ENCODE results near the gene POLR2H. TPM values are rescaled to one million over a fixed set of nuclear protein-coding genes. Genes with fewer than 3 reads are reported as not detected.

Gene POLR2H
- total RNA-seq, 1 experiment from 2014 or later: 101 TPM

DNA sequence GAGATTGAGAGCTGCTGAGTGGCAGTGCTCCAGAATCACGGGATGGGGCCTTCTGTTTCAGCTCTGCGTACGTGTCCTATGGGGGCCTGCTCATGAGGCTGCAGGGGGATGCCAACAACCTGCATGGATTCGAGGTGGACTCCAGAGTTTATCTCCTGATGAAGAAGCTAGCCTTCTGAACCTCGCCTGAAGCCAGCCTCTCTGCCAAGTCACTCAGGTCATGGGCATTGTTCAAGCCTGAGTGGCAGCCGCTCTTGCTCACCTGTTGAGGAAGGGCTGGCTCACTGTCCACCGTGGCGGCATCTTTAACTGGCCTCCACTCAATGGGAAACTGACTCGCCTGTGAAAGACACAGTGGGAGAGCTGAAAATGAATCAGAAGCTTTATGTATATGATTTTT, 6.6 kb downstream of the POLR2H start:
- DNase-seq (ENCODE audit: extremely low read depth, low read depth): no peak

DNA sequence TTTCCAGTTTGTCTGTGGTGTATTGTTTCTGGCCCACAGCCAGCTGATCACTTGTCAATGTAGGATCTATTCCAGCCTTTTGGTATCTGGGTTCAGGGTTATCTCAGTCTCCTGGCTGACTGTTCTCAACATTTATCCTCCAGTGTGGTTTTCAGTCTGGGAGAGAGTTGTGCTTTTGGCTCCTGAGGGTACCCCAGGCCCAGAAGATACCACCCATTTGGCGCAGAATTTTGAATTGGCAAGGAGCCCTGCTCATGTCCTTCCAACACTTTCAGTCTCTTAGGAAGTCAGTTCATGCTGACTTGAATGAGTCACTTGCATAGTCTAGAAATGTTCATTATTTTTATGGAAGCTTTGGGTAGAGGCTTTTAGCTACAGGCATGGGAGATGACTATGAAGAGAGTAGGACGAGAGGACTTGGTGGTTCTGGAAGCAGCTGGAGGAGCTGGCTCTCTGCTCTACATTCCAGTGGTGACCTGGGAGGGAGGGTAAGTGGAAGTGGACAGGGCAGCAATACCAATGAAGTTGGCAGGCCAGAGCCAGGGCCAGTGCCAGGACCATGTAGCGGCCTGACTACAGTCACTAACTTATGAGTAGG, 7.2 kb downstream of the POLR2H start:
- DNase-seq (ENCODE audit: extremely low read depth, low read depth): no peak

DNA sequence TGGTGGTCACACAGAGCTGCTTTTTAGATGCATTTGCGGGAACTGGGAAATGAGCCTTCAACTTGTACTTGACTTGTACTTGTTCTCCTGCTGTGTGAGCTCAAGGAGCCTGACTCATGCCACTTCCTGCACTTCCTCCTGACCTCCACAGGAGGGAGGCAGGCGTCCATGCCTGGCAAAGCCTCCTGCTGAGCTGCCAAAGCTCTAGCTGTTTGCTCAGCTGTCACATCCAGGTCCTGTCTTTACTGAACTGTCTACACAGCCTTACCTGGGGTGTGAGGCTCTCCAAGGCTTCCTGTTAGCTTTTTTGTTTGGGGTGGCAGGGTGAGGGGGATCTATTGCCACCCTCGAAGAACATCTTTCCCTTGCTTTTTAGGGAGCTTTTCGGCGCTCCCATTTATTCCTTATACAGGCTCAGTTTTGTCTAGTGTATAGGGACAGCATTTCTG, 10.1 kb downstream of the POLR2H start:
- DNase-seq (ENCODE audit: extremely low read depth, low read depth): peak; percentile 74

DNA sequence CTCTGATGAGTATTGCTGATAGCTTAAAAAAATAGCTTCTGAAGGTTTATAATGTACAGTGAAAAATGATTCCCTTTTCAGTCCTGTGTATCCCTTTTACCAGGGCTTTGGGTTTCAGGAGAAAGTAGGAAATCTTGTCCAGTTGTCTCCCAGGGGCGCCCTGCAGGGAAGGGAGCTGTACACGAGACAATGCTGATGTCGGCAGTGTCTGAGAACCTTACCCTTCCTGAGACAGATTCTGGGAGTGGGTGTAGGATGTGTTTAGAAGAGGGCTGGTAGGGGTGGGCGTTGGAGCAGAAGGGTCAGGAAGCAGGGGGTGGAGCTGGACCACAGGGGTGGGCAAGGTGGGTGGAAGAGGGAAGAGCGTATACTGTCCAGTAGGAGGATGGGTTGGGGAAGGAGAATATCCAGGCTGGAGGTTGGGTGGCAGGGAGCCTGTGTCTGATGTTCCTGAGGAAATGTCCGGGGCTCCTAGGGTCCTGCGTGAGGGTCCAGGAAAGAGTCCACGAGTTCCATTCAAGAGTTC, 10.8 kb downstream of the POLR2H start:
- no peak for DNase-seq (ENCODE audit: extremely low read depth, low read depth)

DNA sequence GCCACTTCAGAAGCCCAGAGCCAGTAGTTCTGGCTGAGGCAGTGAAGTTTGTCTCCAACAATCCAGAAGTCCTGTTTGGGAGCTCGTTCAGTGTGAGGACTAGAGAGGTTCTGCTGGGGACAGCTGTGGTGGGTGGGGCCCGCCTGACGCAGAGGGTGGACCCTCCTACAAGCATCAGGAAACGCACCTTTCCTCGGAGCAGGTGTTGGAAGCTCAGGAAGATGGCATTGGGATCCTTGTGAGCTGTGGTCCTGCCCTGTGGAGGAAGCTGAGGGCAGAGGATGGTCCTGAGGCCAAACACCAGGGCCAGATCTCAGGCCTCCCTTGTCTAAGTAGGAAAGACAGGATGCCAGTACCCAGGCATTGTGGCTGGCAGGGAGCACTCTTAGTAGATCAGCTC, 11.4 kb downstream of the POLR2H start:
- no peak for DNase-seq (ENCODE audit: extremely low read depth, low read depth)

DNA sequence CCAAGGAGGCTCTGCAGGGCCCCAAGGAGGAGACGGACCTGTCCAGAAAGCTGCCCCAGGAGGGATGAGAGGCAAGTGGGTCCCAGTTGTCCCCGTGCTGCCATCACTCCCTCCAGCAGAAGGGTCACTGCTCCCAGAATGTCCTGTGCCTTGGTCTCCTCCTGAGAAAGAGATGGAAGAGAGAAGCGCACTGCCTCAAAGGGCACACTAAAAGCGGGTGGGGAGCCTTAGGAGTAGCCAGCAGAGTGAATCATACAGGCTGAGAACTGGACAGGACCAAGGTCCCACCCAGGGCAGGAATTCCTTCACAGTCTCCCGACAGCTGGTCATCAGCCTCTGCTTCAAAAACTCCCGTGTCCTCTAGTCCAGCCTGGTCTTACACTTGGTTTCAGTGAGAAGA, 11.9 kb downstream of the POLR2H start:
- DNase-seq (ENCODE audit: extremely low read depth, low read depth): no peak

DNA sequence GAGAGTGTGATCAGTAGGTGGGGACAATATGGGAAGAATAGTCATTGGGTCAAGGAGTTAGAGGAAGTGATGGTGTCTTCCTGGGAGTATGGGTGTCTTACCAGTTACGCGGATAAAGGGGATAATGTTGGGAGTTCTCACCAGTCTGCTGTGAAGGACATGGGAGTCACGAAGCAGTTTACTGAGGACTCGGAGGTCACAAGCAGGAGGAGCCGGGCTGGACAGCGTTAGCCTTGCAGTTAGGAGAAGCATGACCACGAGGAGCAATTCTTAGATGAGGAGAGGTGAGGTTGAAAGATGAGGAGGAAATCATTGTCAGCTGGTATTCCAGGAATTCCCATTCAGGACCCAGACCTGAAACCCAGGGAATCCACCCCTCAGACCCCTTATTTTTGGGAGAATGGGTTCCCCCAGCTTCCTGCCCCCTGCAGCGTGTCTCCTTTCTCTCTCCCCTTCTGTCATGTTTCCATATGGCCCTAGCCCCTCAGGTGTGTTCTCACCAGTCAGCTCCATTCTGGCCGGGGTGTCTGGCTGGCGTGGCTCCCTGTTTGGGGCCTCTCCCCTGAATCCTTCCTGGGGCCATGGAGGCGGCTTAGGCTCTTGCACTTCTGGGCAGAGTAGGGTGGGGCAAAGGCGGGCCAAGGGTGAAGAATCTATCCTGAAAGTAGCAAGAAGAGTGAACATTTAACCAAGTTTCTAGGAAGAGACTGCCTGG, 14.4 kb downstream of the POLR2H start:
- DNase-seq (ENCODE audit: extremely low read depth, low read depth): no peak

DNA sequence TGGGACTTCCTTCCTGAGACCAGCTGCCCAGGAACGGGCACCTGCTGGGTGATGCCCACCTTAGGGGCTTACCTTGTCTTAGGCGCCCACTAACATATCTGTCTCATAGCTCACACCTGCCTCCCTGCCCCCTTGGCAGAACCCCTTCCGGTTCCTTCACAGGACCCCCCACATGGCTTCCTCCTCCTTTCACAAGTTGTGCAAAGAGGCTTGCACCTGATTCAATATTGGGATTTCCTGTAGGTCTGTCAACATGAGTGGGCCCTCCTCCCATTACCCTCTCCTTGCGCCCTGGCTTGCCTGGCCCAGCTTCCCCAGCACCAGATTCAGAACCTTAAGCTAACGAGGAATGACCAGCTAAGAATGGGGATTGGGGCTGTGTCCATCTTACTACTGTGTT, 15.9 kb downstream of the POLR2H start:
- DNase-seq (ENCODE audit: extremely low read depth, low read depth): no peak

DNA sequence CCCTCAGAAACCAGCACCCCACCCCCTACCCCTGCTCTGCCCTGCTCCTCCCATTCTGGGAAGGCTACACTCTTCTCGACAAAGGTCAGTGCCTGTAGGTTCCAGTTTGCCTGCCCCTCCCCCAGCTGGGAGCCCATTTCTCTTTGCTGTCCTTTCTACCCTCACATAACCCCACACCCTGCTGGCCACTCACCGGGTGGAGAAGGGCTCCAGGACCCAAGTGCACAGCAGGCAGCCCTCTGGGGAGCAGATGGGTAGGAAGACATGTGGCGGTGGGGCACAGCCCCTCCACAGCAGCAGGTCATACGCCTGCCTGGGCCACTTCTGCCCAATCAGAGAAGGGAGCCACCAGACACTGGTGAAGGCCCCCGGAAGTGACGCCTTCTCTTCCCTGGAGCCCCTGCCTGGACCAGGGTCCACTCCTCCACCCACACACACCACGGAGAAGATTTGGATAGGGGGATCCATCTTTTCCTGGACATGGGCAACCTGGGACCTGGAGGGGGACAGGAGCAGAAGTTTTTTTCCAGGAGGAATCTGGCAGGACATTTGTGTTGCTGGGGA, 16.5 kb downstream of the POLR2H start, which contains the start of gene THPO:
TSS of gene THPO (minus strand) at position 326 of the 564 bp plus-strand sequence. CDS start 1,948 bp downstream, outside the sequence.
- no peak for DNase-seq (ENCODE audit: extremely low read depth, low read depth)

DNA sequence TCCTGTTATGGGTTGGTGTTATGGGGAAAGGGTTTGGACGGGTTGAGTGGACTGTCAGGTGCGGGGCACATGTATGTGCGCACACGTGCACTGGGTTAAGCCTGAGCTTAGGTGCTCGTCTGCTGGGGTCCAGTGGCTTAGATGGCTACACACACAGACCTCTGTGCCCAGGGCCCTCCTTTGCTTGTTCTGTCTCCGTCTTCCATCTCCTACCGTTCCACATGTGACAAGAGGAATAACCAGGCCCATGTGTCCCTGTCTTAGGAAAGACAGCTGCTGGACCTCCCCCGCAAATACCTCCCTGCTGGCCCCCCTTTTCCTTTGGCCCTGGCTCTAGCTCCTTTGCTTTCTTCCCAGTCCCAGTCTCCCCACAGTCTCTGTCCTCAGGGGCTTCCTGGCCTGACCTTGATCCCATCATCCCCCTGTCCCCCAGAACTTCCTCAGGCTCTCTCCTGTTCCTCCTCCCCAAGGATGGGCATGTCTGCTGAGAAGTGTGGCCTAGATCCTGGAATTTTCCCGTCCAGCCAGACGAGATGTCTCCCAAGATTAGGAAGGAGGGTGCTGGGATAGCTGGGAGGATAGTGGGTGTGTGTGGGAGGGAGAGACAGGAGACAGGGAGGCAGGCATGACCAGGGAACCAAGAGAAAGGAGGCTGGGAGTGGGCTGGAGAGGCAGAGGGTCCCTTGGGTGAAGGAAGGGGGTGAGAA, 17.3 kb downstream of the POLR2H start:
- DNase-seq (ENCODE audit: extremely low read depth, low read depth): no peak

DNA sequence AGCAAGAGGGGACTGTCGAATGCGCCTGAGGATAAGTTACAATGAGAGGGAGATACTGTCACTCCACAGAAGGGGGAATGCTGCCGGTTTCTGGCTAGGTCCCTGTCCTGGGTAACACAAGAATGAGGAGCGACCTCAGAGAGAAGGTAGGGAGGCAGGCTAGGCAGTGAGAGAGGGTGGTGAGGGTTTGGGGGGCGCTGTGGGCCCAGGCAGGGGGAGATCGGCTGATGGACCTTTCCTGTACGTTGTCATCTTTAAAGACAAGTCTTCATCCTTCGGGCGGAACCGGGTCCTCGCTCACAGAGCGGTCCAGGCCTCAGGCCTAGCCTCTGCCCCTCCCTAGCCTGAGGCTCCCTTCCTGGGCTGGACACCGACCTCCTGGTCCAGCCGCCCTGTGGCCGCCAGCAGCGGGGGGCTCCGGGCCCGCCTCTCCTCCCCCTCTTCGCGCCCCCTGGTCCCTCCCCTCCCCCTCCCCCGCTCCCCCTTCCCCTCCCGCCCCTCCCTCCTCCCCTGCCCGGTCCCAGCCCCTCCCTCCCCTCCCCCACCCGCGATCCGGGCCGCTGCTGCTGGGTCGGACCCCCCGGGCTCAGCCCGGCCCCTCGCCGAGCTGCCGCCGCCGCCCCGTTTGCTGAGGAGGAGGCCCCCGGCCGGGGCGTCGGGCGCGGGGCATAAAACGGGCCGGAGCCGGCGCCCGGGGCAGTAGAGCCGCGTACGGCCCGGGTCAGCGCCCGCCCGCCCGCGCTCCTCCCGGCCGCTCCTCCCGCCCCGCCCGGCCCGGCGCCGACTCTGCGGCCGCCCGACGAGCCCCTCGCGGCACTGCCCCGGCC, 18.1 kb downstream of the POLR2H start, which contains the start of gene CHRD:
TSS of gene CHRD (plus strand) at position 697 of the 827 bp plus-strand sequence. CDS start 265 bp downstream, outside the sequence.
- DNase-seq (ENCODE audit: extremely low read depth, low read depth): no peak

DNA sequence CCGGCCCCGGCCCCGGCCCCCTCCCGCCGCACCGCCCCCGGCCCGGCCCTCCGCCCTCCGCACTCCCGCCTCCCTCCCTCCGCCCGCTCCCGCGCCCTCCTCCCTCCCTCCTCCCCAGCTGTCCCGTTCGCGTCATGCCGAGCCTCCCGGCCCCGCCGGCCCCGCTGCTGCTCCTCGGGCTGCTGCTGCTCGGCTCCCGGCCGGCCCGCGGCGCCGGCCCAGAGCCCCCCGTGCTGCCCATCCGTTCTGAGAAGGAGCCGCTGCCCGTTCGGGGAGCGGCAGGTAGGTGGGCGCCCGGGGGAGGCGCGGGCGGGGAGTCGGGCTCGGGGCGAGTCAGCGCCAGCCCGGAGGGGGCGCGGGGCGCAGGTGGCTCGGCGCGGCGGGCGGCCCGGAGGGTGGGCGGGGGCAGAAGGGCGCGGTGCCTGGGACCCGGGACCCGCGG, 18.7 kb downstream of the POLR2H start:
- peak; percentile 20 for DNase-seq (ENCODE audit: extremely low read depth, low read depth)

DNA sequence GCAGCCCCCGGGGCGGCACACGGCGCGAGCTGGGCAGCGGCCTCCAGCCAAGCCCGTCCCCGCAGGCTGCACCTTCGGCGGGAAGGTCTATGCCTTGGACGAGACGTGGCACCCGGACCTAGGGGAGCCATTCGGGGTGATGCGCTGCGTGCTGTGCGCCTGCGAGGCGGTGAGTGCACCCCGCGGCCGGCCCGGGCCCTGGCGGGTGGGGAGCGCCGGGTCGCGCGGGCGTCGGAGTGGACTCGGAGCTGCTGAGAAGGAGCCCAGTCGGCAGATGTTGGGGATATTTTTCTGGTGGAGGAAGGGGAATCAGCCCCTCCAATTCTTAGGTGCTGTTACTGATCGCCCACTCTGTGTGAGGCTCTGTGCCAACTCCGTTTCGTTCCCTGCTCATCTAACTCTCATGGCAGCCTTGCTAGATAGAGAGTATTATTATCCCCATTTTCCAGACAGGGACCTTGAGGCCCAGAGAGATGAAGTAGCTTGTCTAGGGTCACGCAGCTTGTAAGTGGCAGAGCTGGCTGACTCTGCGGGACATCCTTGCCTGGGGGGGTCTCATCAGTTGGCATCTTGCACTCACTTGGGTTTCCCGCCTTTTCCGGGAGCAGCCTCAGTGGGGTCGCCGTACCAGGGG, 19.2 kb downstream of the POLR2H start:
- DNase-seq (ENCODE audit: extremely low read depth, low read depth): no peak

DNA sequence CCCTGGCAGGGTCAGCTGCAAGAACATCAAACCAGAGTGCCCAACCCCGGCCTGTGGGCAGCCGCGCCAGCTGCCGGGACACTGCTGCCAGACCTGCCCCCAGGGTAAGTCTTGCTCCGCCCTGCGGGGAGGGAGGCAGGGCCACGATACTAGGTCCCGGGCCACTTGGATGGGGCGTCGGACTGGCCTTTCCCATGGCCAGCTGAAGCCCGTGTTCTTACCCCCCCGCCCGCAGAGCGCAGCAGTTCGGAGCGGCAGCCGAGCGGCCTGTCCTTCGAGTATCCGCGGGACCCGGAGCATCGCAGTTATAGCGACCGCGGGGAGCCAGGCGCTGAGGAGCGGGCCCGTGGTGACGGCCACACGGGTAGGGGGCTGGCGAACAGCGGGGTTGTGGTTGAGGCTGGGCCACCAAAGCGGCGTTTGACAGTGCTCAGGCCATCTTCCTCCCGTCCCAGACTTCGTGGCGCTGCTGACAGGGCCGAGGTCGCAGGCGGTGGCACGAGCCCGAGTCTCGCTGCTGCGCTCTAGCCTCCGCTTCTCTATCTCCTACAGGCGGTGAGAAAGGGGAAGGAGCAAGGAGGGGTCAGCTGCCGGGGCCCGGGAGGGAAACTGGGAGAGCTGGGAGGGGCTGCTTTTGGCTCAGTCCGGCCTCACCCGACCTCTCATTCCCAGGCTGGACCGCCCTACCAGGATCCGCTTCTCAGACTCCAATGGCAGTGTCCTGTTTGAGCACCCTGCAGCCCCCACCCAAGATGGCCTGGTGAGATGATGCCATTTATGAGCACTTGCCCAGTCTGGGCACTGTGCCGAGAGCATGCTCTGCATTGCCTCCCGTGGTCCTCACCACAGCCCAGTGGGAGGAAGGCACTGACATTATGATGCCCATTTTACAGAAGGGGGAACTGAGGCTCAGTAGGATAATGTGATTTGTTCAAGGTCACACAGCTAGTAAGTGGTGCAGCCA, 20.0 kb downstream of the POLR2H start:
- DNase-seq (ENCODE audit: extremely low read depth, low read depth): no peak

DNA sequence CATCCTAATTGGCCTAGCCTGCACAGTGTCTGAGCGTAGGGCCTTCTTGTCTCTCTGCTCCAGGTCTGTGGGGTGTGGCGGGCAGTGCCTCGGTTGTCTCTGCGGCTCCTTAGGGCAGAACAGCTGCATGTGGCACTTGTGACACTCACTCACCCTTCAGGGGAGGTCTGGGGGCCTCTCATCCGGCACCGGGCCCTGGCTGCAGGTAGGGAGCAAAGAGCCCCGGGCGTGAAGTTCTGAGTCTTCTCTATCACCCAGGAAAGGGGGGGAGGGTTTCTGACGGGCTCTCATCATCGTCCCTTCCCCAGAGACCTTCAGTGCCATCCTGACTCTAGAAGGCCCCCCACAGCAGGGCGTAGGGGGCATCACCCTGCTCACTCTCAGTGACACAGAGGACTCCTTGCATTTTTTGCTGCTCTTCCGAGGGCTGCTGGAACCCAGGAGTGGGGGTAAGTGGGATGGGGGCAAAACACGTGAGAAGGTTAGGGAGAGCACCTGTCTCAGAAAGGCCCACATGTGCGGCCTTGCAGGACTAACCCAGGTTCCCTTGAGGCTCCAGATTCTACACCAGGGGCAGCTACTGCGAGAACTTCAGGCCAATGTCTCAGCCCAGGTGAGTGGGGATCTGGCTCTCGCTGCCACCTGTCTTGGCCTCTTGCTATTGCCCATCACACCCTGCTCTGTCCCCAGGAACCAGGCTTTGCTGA, 21.0 kb downstream of the POLR2H start:
- no peak for DNase-seq (ENCODE audit: extremely low read depth, low read depth)

DNA sequence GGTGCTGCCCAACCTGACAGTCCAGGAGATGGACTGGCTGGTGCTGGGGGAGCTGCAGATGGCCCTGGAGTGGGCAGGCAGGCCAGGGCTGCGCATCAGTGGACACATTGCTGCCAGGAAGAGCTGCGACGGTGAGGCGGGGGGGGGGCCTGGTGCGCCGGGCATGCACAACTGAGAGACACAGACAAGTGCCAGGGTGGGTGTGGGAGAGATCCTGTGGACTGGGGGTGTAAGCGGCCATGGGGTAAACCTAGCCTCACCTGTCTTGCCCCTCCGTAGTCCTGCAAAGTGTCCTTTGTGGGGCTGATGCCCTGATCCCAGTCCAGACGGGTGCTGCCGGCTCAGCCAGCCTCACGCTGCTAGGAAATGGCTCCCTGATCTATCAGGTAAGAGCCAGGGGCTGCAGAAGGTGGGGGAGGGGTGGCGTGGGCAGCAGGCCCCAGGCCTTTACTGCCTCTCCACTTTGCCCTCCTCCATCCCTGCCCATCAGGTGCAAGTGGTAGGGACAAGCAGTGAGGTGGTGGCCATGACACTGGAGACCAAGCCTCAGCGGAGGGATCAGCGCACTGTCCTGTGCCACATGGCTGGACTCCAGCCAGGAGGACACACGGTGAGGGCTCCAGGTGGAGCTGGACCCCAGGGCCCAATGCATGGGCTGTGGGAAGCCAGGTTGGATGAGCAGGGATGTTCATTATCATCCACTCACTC, 21.7 kb downstream of the POLR2H start:
- no peak for DNase-seq (ENCODE audit: extremely low read depth, low read depth)

DNA sequence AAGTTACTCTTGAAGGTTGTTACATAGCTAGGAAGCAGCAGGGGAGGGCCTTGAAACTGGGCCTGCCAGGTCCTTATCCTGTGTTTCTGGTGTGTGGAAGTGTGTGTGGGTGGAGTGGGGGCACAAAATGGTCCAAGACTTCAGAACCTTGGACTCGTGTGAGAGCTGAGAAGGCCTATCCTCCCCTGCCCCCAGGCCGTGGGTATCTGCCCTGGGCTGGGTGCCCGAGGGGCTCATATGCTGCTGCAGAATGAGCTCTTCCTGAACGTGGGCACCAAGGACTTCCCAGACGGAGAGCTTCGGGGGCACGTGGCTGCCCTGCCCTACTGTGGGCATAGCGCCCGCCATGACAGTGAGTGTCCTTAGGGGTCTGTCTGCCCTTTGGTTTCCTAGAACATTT, 22.8 kb downstream of the POLR2H start:
- no peak for DNase-seq (ENCODE audit: extremely low read depth, low read depth)

All from NCI-H460 (cell line).